Epithelial cell of esophagus (primary cell): ENCODE measurements around the gene ASPSCR1.
"Not testable (repeated sequence)": the region's sequence is repeated elsewhere in the genome, so short reads cannot be mapped to it uniquely, and the experiment has no call there.

Experiments
- DNase-seq: peaks from one replicate; pipeline ENCODE4 v3.0.0; 2010; ENCODE audit warnings: low read depth
- H3K4me3 ChIP-seq: 2 replicates; pipeline ENCODE4 v1.5.1; 2011; ENCODE audit warnings: mild to moderate bottlenecking, low read length, control low read depth
- TF ChIP-seq, protein P1 (sequence below): IDR thresholded peaks from 2 replicates; pipeline ENCODE4 v1.5.1; 2011; ENCODE audit warnings: low read depth, mild to moderate bottlenecking, low read length, control low read depth, inconsistent platforms; ENCODE audit not compliant: insufficient read depth; ENCODE audit errors: missing control alignments

ASPSCR1 gene

DNA sequence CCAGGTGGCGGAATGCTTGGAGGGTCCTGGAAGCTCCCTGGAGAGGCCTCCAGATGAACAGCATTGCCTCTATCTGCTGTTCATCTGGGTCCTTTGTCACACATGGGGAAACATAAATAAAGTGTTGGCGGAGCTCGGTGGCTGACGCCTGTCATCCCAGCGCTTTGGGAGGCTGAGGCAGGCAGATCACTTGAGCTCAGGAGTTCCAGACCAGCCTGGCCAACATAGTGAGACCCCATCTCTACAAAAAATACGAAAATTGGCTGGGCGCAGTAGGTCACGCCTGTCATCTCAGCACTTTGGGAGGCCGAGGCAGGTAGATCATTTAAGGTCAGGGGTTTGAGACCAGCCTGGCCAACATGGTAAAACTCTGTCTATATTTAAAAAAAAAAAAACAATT, 32.6 kb upstream of the ASPSCR1 start:
- no peak overlapping the region for H3K4me3 ChIP-seq
- no peak for DNase-seq
- TF ChIP-seq, protein P1, sequence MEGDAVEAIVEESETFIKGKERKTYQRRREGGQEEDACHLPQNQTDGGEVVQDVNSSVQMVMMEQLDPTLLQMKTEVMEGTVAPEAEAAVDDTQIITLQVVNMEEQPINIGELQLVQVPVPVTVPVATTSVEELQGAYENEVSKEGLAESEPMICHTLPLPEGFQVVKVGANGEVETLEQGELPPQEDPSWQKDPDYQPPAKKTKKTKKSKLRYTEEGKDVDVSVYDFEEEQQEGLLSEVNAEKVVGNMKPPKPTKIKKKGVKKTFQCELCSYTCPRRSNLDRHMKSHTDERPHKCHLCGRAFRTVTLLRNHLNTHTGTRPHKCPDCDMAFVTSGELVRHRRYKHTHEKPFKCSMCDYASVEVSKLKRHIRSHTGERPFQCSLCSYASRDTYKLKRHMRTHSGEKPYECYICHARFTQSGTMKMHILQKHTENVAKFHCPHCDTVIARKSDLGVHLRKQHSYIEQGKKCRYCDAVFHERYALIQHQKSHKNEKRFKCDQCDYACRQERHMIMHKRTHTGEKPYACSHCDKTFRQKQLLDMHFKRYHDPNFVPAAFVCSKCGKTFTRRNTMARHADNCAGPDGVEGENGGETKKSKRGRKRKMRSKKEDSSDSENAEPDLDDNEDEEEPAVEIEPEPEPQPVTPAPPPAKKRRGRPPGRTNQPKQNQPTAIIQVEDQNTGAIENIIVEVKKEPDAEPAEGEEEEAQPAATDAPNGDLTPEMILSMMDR = no peak

DNA sequence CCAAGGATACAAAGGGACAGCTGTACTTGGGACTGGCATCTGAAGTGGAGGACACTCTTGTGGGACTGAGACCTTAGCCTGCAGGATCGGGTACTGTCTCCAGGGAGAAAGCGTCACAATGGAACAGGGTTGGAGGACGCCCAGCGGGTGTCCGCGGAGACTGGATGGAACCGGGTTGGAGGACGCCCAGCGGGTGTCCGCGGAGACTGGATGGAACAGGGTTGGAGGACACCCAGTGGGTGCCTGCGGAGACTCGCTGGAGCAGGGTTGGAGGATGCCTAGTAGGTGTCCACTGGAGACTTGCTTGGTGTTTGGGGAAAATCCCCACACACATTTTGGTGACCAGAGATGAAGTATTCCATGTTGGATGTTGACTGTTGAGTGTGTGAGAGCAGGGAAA, 30.2 kb upstream of the ASPSCR1 start, which contains the start of gene MYADML2:
Gene MYADML2 (minus strand): TSS at position 45 of the 400 bp plus-strand sequence. CDS start 5,492 bp downstream, outside the sequence.
- no peak within 1 kb of the TSS for H3K4me3 ChIP-seq
- TF ChIP-seq, protein P1 = no peak
- no peak for DNase-seq

DNA sequence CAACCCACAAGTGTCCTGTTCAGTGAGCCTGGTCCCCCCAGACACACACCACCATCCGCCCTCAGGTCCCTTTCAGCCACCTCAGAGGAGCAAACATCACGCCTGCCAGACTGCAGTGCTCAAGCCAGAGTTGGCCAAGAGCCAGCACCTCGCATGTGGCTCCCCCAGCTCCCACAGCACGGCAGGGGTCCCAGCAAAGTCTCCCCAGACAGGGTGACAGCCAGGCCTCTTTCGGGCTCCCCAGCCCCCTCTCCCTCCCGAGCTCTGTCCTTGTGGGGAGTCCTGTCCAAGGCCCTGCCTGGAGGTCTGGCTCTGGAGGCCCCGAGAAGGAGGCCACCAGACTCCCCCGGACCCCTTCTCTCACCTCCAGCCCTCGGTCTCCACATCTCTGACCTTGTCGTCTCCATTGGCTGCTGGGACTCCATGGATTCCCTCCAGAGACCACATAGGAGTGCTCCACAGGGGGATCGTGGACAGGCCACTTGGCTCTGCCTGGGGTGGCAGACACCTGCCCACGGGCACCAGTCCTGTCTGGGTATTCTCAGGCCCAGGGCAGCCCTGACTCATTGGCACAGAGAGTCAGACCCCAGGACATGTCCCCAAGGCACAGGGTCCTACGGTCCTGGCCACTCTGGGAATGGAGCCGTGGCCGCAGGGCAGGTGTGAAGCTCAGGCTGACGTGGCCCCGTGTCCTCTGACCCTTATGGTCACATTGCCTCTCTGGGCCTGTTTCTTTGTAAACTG, 28.6 kb upstream of the ASPSCR1 start:
- H3K4me3 ChIP-seq = no peak overlapping the region
- TF ChIP-seq, protein P1 = no peak
- DNase-seq = no peak

DNA sequence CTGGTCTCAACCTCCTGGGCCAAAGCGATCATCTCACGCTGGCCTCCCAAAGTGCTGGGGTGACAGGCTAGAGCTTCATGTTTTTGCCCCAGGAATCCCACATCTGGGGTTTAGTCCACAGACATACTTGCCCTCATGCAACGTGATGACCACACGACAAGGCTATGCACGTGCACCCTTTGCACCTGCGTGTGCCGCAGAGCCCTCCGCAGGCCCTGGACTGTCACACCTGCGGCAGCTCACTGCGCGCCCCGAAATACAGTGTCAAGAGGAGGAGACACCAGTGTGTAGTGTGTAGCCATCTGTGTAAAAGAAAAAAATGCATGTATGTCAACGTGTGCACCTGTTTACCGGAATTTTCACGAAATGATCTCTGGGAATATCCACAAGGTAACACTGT, 26.9 kb upstream of the ASPSCR1 start:
- TF ChIP-seq, protein P1 = no peak
- H3K4me3 ChIP-seq = no peak overlapping the region
- no peak for DNase-seq

DNA sequence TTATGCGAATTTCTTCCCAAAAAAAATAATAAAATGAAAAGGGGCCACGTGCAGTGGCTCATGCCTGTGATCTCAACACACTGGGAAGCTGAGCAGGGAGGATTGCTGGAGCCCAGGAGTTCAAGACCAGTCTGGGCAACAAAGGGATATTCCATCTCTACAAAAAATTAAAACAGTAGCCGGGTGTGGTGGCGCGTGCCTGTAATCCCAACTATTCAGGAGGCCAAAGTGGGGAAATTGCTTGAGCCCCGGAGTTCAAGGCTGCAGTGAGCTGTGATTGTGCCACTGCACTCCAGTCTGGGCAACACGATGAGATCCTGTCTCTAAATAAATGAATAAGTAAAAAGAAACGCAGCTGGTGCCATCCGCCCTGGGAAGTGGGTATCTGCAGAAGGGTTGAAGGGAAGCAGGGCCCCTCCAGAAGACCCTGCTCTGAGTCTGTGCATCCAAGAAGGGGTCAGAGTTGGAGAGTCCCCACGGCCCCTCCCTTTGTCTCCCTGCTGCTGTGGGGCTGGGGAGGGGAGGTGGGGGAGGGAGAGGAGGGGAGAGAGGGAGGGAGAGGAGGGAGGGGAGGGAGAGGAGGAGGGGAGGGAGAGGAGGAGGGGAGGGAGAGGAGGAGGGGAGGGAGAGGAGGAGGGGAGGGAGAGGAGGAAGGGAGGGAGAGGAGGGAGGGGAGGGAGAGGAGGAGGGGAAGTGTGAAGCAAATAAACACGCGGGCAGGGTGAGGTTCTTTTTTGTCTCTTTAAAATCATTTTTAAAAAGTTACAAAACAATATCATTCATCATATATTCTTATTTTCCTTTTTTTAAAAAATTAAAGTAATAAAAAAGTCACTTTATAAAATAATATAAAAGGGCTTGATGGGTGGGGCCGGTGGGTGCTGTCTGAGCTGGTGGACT, 25.4 kb upstream of the ASPSCR1 start:
- no peak for DNase-seq
- TF ChIP-seq, protein P1 = no peak
- H3K4me3 ChIP-seq = no peak overlapping the region

DNA sequence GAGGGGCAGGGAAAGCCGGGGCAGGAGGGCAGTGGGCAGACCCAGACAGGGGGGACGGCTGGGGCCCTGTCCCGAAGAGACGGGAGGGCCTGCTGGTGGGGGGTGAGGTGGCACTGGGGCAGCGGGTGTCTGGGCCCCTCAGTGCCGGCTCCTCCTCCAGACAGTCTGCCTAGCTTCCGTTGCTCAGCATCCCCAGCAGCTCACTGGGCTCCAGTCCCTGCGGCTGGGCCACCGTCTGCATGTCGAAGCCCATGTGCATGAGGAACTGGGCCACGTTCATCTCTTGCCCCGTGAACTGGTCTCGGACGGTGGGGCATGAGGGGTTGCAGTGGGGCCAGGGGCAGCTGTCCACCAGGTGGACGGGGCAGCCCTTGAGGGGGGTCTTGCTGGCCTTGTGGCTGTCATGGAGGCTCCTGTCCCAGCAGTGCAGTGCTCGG, 24.6 kb upstream of the ASPSCR1 start:
- TF ChIP-seq, protein P1 = no peak
- DNase-seq = no peak

DNA sequence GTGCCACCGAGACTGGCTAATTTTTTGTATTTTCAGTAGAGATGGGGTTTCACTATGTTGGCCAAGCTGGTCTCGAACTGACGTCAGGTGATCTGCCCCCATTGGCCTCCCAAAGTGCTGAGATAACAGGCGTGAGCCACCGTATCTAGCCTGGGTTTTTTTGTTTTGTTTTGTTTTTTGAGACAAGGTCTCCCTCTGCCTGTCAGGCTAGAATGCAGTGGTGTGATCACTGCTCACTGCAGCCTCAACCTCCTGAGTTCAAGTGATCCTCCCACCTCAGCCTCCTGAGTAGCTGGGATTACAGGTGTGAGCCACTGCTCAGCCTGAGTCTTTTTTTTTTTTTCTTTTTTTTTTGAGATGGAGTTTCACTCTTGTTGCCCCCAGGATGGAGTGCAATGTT, 24.0 kb upstream of the ASPSCR1 start:
- H3K4me3 ChIP-seq, DNase-seq: not testable (repeated sequence)

More for the DNA sequence above, 24.6 kb upstream of the ASPSCR1 start:
- no peak overlapping the region for H3K4me3 ChIP-seq
